SK-N-MC (cell line): ENCODE data around the gene SMO.

Experiments used
- EZH2 ChIP-seq: fragments of 200-600 bp; sonication (generic); IDR thresholded peaks from one replicate; pipeline ENCODE4 v1.6.1; 2017; ENCODE audit warnings: antibody characterized with exemption
- FOXP2 ChIP-seq: optimal IDR thresholded peaks from 2 replicates; pipeline ENCODE3; 2011; ENCODE audit warnings: mild to moderate bottlenecking, moderate library complexity; ENCODE audit not compliant: insufficient read depth; ENCODE audit errors: extremely low read length, control extremely low read depth
- POLR2AphosphoS5 ChIP-seq: IDR thresholded peaks from 2 replicates; pipeline ENCODE4 v1.6.1; 2012; ENCODE audit warnings: mild to moderate bottlenecking, low read depth, low read length, borderline replicate concordance

GRCh38 chr7:129161524-129162225, 26.8 kb upstream of the SMO start:
- TF ChIP-seq EZH2 = no peak
- no peak for TF ChIP-seq FOXP2
- TF ChIP-seq POLR2AphosphoS5 = no peak
